HG02852 (cell line): ENCODE measurements around the gene PAPSS1.
"Not testable (repeated sequence)": the region's sequence is repeated elsewhere in the genome, so short reads cannot be mapped to it uniquely, and the experiment has no call there.

Source experiments
- ATAC-seq: cut with Tn5 transposase; IDR thresholded peaks from one replicate; pipeline ENCODE4 v1.9.1; 2021; ENCODE audit warnings: mild to moderate bottlenecking, moderate library complexity; ENCODE audit not compliant: unreplicated experiment

The PAPSS1 gene

DNA sequence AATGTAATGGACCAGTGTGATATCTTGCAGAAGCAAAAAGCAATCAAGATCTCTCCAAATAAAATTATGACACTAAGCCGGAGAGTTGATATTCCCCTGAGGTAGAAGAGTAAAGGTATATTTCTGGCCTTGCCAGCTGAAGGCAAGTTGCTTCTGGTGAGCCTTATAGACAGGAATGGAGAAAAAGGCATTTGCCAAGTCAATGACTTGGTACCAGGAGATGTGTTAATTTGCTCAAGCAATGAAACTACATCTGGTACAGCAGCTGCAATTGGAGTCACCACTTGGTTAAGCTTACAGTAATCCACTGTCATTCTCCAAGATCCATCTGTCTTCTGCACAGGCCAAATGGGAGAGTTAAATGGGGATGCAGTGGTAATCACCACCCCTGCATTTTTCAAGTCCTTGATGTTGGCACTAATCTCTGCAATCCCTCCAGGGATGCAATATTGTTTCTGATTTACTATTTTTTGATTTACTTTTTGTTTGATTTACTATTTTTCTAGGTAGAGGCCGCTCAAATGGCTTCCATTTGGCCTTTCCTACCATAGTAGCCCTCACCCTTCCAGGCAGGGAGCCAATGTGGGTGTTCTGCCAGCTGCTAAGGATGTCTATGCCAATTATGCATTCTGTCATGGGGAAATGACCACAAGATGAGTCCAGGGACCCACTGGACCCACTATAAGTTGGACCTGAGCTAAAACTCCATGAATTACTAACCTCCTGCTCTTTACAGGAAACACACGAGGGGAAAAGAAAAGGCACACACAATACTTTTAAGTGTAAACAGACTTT, 6.3 kb upstream of the PAPSS1 start:
- ATAC-seq, result not testable (repeated sequence)

DNA sequence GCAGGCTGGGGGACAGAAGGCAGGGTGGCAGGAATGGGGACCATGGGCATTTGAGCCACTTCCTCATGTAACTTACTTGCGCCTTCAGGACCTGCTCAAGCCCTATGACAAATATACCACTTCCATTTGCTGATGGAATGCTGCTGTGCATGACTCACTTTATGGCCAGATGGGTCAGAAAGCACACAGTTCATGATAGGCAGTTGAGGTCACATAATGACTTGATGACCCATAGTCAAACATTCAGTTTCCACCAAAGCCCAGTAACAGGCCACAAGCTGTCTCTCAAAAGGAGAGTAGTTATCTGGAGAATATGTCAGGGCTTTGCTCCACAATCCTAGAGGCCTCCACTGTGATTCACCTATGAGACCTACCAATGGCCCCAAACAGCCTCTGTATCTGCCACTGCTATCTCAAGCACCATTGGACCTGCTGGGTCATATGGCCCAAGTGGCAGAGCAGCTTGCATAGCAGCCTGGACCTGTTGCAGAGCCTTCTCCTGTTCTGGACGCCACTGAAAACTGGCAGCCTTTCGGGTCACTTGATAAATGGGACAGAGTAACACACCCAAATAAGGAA, 5.3 kb upstream of the PAPSS1 start:
- ATAC-seq, result no peak

DNA sequence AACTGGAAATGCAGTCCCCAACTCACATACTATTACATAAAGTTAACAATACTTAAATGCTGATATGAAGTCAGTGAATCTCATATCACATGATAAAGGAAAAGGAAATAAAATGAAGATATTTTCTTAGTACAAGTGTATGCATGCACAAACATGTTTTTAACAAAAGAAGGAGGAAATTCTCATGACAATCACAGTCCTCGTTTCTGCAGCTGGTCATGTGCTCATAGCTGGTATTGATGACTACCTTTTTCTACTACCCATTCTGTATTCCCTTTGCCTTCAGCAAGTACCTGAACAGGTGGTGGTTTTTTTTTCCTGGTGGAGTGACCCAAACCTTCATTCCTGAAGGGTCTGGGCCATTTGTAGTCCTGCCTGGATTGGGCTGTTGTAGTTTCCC, 3.3 kb upstream of the PAPSS1 start:
- not testable (repeated sequence) for ATAC-seq

DNA sequence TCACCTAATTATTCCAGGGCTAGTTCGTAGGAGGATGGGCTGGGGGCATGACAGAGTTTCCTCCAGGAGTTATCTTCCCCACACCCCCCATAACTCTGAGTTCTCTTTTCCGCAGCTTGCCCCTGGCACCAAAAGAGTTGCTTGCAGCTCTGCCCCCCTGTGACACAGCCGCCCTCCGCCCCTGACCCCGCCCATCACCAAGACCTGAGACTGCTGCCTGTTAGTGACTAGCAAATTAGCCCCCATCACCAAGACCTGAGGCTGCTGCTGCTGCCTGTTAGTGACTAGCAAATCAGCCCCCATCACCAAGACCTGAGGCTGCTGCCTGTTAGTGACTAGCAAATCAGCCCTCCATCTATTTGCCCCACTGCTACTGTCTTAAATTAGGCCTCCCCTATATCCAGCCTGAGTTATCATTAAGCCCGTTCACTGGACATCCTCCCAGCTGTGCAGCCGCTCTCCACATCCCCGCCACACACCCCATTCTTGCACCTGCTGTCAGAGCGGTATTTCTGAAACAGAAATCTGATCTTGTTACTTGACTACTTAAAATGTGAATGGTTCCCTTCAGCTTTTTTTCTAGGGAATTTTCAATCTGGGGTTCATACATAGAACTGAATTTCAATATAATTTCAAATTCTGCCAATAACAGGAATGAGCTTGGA, 1.5 kb upstream of the PAPSS1 start:
- ATAC-seq, result no peak

DNA sequence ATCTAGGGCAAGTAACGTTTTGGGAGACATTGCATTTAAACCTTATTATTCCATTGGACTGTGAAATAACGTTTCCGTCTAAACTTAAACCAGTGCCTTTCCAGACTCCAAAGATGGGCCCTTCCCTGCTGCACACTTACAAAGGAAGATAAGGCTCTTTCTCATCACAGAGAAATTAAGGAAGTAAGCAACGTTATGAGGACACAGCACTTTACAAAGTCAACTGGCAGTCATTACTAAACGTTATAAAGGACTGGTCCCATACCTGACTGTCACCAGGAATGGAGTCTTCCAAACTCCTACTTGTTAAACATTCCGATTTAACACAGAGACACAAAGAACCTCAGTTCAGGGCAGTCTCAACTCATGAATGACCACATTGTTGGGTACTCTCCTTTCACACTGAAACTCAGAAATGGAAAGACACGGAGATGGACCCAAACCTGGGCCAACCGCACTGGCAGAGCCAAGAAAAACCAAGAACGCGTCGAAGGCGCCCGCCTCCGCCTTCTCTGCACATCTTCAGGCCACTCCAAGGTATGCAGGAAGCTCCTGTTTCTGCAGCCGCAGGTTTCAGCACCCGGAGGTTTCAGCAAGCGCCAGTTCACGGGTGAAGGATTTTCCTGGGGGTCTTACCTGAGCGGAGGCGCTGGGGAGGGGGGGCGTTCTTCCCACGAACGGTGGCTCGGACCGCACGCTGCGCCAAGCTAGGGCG, 670 bp downstream of the PAPSS1 start:
- peak; percentile 6 for ATAC-seq

DNA sequence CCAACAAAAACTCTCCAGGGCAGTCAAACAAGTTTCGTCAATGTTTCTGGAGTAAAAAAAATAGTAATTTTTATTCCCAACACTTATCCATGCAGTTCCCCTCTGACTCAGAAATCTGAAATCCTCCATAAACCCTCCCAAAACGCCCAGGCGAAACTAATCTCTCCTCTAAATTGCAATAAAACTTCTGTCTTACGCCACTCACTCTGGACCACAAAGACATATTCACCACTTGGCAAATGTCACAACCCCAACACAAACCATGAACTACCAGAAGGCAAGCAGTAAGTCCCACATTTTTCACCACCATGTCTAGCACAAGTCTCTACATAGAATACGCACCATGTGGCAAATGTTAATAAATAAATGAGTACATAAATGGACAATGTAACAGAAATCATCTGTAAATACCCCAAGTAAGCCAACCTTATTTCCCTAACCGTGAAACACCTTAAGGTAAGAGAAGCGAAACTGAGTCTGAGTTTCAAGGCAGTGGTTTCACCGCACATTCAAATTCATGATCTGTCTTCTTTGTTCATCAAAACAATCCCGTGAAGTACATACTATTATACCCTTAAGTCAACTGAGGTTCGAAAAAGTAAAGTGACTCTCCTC, 1.6 kb downstream of the PAPSS1 start:
- peak; percentile 30 for ATAC-seq

DNA sequence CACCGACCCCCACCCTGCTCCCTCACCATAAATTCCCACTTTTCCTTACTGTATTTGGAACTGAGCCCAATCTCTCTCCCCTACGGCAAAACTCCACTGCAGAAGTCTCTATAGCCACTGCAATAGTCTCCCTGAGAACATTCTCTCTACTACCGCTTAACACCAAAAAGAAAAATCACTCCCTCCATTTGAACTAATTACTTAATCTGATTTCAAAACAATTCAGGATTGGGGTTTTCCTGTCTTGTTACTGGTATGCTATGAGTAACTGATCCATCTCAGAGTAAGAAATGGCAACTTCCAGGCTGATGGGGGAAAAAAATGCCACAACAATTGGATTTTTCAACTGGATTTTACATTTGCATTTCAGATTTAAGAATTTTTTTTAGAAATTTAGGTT, 5.8 kb downstream of the PAPSS1 start:
- no peak for ATAC-seq

DNA sequence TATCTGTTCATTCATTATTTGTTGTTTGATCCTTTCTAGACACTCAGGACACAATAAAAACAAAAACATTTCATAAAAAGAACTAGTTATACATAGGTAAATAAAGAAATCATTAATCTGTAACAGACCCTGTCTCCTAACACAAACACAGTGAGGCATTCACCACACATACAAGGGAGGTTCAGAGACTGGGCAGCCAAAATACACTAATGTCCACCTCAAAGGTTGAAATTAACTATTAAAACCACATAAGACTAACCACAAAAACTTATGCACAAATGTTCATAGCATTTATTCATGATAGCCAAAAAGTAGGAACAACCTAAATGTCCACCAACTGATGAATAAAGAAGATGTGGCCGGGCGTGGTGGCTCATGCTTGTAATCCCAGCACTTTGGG, 7.8 kb downstream of the PAPSS1 start:
- no peak for ATAC-seq

DNA sequence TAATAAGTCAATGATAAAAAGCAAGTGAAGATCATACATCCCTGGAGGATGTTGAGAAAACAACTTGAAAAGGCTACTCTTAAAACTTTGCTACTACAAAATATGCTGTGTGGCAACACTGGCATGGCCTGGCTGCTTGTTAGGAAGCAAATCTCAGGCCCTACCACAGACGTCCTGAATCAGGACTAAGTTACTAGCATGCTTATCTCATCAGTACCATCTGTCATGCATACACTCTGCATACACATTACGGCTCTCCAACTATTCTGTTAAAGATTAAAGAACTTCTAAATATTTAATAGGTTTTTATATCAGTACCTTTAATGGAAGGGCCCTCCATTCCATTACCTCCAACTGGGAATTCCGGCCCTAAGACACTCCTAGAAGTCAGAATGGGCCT, 8.2 kb downstream of the PAPSS1 start:
- ATAC-seq, result no peak

DNA sequence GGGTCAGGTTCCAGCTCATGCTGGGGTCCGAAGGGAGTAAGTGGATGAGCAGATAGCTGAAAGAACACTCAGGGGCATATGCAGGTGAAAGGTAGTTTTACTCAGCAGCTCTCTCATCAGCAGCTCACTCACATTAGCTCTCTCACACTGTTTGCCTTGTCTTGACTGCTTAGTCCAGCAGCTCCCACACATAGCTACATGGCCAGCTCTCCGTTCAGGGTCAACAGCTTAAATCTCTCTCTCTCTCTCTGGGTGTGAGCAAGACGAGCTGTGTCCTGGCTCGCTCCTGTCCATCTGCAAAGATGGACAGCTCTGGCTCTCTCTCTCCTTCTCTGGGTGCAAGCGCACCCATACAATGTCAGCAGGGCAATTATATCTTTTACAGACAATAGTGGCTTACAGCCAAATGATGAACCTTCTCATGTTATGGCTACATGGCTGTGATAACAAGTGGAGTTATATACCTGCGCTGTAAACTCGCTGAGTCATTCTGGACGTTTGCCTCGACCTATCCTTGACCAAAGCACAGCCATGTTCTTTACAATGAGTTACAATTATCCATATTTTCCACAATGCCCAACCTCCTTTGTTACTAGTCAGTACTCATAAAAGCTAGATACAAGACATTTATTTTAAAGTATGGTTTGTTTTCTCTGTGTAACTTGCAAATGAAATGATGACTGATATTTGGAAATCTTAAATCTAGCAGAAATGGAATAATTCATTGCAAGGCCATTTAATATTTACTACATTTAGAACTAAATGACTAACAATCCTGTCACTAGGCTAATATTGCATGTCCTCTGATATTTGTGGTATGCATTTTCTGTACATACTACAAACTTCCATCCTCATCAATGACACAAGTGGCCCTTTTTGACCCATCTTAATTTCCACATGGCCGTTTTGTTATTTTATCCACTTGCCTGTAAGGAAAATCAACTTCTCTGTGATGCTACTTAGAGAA, 9.3 kb downstream of the PAPSS1 start:
- no peak for ATAC-seq

DNA sequence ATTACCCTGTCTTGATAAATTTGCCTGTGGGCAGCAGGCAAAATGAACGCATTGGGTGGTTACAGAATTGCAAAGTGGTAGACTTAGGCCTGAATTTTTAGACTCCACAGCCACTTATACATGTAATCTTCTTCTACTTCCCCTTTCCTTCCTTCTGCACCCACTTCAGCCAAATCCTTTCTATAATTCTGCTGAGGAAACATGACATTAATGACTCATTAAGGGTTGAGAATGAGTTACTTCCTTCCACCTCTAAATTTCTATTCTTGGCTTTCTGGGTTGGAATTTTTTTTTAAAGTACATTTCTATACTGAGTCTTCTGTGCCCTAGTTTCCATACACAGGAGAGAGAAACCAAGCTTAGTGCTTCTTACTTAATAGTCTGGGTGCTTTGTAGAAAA, 10.1 kb downstream of the PAPSS1 start:
- ATAC-seq, result no peak

DNA sequence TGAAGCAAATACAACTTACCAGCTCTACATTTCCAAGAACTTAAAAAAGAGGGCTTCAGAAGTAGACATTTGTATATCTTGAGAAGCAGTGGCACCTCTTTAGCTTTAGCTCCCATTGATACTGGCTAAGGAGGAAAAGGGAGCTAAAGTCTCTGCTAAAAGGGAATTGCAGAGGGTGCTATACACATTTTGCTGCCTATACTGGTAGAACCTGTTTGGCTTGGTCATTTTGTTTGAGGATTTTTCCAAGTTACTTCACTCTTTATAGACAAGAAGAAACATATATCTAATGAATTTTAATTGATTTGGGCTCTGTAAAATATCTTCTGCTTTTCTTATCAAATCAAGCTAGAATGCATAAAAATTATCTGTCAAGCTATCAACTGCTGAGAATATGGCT, 11.8 kb downstream of the PAPSS1 start:
- ATAC-seq, result no peak

DNA sequence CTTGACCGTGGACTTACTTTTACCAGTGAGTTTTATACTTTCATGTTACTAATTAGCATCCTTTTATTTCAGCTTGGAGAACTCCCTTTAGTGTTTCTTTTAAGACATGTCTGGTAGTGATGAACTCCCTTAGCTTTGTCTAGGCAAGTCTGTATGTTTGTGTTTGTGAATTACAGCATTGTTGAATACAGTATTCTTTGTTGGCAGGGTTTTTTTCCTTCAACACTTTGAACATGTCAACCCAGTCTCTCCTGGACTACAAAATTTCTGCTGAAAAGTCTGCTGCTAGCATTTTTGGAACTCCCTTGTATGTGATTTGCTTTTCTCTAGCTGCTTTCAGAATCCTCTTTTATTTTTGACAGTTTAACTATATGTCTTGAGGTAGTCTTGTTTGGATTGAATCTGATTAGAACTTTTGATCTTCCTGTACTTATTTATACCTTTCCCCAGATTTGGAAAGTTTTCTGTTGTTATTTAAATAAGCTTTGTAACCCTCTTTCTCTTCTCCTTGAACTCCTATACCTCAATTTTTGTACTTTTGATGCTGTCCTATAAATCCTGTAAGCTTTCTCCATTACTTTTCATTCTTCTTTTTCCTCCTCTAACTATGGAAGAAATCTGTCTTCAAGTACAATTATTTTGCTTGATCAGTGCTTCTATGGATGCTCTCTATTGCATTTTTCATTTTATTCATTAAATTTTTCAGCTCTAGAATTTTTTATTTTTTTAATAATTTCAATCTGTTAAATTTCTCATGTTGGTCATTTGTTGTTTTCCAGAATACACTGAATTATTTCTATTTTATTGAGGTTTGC, 14.1 kb downstream of the PAPSS1 start:
- no peak for ATAC-seq

DNA sequence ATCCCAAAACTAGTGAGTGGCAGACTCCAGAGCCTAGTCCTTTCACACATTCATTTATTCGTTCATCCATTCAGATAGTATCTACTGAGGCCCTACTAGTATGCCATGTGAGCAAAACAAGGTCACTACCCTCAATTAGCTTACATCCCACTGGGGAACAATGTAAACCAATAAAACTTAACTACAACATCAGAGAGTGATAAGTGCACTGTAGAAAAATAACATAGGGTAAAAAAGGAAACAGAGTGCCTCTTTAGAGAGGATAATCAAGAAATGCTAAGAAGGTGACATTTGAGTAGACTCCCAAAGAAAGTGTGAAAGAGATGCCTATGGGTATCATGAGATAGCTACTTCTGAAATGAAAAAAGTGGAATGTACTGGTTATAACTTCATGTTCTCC, 18.5 kb downstream of the PAPSS1 start:
- ATAC-seq, result no peak

DNA sequence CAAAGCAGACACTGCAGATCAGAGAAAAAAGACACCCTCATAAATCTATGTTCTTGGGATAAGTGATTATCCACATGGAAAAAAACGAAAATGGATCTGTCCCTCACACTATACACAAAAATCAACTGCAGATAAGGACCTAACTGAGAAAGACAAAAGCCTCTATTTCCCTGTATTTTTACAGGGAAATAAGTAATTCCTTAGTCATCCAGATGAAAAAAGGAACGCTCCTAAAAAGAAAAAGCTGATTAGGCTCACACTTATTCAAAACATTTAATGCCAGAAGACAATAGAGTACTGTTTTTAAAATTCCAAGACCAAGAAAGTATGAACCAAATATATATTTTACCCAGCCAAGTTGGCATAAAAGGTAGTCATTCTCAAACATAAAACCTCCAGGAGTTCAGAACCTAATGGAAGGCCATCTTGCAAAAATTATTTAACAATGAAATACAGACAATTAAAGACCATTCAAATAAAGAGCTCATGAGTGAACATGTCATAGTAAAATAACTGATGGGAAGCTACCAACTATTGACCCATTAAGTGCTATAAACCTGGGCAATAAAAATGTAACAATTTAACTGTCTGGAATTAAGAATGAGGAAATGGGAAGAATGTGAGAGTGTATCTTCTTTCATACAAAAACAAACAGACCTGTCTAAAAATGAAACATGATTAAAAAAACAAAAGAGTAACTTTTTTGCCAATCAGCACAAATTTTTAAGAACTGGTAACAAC, 20.4 kb downstream of the PAPSS1 start:
- ATAC-seq, result no peak

DNA sequence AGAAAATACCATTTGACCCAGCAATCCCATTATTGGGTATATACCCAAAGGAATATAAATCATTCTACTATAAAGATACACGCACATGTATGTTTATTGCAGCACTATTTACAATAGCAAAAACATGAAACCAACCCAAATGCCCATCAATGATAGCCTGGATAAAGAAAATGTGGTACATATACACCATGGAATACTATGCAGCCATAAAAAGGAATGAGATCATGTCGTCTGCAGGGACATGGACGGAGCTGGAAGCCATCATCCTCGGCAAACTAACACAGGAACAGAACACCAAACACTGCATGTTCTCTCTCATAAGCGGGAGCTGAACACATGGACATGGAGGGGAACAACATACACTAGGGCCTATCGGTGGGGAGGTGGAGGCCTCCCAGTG, 23.8 kb downstream of the PAPSS1 start:
- not testable (repeated sequence) for ATAC-seq

DNA sequence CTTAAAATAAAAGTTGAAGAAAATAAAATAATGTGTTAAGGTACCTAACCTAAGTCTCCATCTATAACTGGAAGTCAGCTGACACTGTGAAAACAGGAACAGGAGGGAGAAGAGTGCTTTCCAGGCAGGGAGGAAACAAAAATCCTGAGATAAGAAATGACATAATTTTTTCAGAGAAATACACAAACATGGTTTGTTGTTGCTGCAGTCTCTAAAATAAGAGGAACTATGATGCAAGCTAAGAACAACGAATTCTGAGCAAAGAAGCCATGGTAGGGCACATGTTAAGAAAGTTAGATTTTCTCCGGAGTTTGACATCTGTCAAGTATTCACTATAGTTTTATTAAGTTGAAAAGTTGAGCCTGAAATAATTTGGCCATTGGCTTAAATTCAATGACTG, 26.9 kb downstream of the PAPSS1 start:
- no peak for ATAC-seq

DNA sequence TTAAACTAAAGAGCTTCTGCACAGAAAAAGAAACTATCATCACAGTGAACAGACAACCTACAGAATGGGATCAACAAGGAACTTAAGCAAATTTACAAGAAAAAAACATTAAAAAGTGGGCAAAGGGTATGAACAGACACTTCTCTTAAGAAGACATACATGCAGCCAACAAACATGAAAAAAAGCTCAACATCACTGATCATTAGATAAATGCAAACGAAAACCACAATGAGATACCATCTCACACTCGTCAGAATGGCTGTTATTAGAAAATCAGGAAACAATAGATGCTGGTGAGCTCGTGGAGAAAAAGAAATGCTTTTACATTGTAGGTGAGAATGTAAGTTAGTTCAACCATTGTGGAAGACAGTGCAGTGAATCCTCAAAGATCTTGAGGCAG, 27.8 kb downstream of the PAPSS1 start:
- ATAC-seq, result no peak

DNA sequence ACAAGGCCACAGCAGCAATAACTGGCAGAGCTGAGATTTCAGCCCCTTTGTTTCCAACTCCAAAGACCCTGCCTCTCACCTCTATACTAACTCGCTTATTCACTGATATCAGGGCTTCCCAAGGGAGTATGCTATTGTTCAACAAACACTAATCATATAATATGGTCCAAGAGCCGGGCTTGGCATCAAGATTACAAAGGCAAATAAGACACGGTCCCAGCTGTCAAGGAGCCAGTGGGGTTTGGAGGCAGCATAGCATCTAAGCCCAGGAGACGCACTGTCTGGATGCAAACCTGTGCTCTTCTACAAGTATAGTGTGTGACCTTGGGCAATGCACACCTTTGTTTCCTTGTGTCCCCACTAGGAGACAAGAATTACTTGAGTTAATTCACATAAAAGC, 28.7 kb downstream of the PAPSS1 start:
- ATAC-seq, result no peak
